AG08396 (cell line): Measurements from ENCODE around the gene SLC12A5.
A peak's percentile ranks its signal among the peaks of the same experiment; 100 is the strongest.
"Not testable (repeated sequence)": the region's sequence is repeated elsewhere in the genome, so short reads cannot be mapped to it uniquely, and the experiment has no call there.

Source experiments
- DNase-seq: peaks from one replicate; pipeline ENCODE4 v3.0.0; 2012; ENCODE audit warnings: low spot score, mixed read lengths

The SLC12A5 gene

GRCh38 chr20:46078954-46079353 is 49.9 kb downstream of the SLC12A5 start:
- DNase-seq = no peak

DNA sequence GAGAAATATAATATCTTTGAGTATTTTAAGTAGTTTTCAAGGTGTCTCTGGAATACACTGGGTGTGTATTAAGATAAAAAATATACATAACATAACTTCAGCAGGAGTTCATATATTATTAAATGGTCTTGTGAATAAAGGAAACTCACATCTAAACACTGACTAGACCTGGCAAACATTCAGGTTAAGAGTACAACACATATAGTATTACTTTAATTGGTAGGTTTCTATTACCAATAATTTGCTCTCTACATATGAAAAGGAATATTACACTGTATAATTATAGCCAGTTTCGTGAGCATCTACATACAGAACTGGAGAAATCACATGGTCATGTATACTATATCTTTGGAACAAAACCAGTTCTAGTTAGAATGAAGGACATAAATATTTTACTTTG is 52.1 kb downstream of the SLC12A5 start:
- no peak for DNase-seq

DNA sequence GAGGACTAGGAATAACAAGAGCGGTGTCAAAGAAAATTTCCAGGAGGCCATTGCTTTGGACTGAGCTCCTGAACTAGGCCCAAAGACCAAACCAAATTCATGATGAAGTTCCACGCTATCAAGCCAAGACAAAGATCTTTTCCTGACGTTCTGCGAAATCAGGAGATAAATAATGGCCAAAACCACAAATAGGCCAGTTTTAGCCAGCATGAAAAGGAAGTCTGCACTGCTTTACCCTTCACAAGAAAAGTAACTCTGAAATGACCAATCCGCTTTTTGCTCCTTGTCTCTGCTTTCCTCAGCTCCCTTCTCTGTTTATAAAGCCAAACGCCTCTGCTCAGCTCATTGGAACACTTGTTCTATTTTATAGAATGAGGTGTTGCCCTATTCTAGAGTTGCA is 54.1 kb downstream of the SLC12A5 start:
- DNase-seq = no peak

- DNase-seq = no peak
These were observed 54.6 kb downstream of the SLC12A5 start for GRCh38 chr20:46083531-46084061.

DNA sequence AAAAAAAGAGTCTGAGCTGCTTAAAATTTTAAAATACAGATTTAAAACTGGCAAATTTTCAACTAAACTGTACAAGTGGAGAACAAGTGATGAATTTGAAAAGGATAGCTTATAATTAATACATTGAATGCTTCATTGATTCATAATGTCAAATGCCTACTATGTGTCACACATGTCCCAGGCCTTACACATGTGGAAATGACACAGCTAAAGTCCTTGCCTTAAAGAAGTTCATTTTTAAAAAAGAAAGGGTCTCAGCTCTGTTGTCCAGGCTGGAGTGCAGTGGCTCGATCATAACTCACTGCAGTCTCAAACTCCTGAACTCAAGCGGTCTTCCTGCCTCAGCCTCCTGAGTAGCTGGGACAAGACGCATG is 55.8 kb downstream of the SLC12A5 start:
- DNase-seq = no peak

DNA sequence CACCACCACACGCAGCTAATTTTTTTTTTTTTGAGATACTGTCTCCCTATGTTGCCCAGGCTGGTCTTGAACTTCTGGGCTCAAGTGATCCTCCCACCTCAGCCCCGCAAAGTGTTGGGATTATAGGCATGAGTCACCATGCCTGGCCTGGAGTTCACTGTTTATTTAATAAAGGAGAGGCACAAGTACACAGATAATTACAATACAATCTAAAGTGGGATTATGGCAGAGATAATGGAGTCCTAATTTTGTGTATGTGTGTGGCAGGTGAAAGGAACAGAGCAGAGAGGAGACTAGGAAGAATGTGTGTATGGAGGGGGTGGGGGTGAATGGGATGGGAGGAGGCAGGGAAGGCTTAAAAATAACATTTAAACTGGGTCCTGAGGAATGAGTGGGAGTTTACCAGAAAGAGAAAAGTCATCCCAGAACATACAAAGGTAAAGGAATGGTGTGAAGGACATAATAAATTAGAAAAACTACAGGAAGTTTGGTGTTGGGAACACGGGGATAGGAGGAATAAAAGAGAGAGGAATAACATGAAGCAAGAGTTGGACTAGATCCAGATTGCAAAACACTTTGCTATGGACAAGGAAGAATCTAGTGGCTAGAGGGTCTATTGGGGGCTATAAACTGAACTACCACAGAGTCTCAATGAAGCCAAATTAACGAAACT is 56.3 kb downstream of the SLC12A5 start:
- DNase-seq = no peak

GRCh38 chr20:46087161-46087560 is 58.1 kb downstream of the SLC12A5 start:
- peak; percentile 23 for DNase-seq

DNA sequence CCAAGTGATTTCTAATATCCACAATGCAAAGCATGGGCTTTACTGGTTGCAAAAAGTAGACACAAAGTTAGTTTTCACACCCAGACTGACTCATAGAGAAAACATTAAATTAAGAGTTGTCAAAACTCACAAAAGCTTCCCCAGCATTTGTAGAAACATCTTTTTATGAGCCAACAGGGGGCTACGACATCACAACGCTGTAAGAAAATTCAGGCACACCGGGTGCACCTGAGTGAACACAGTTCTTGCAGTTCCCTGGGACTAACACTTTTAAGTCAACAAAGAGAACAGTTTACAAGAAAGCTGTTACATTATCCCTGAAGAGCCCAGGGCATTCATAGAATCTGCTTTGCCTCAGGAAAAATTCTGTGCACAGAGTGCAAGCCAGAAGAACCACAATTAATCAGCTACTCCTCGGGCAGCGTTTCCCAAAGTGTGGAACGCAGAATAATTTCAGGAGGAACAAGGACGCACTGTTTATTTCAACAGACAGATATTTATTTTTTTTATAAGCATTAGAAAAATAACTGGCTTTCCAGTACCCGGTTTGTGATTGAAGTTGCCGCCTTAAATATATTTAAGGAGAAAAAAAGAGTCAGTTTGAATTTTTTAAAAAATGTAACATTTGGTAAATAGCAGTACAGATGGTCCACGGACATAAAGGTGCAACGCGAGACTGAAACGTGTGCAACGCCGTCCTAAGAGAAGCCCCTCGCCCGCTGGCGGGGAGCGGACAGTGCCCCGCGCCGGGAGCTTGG is 59.6 kb downstream of the SLC12A5 start:
- DNase-seq = peak; percentile 16

DNA sequence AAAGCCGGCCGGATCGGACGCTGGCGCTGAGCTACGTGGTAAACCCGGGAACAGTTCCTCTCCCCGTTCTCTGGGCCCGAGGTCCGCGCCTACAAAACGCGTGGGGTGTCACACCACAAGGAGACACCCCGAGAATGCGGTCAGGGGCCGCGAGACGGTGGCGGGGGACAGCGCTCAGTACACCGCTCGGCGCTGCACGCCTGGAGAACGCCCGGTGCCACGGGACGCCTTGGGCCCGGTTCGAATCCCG is 60.1 kb downstream of the SLC12A5 start:
- no peak for DNase-seq

- DNase-seq = peak; percentile 98
These were observed 60.7 kb downstream of the SLC12A5 start, which contains the start of gene NCOA5 for GRCh38 chr20:46089417-46090388. Gene NCOA5, minus strand, starts transcription at chr20:46089962. Its CDS starts 10,538 bp downstream, at chr20:46079424.

GRCh38 chr20:46091622-46092535 is 62.9 kb downstream of the SLC12A5 start:
- not testable (repeated sequence) for DNase-seq

DNA sequence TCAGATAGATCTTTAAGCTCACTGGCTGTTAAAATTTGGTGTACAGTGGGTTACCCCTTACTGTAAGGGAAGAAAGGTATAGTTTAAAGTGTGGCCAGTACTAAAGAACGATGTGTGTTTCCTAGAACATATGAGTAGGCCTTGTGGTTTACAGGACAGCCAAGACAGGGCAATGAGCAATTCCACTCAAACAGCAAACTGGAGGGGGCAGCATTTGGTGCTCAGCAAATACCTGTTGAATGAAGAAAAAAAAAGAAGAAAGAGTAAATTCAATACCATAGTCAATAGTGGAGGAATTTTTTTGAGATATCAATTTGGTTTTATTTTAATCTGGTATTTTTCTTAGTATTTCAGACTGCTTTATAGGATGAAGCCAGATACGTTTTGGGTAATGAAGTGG is 64.5 kb downstream of the SLC12A5 start:
- no peak for DNase-seq

- no peak for DNase-seq
These were observed 70.7 kb downstream of the SLC12A5 start for GRCh38 chr20:46099491-46100287.

DNA sequence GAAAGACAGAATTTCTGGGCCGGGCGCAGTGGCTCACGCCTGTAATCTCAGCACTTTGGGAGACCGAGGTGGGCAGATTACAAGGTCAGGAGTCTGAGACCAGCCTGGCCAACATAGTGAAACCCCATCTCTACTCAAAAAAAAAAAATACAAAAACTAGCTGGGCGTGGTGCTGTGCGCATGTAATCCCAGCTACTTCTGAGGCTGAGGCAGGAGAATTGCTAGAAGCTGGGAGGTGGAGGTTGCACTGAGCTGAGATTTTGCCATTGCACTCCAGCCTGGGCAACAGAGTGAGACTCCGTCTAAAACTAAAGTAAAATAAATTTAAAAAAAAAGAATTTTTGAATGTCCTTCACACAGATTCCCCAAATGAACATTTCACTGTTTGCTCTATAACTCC is 71.4 kb downstream of the SLC12A5 start:
- not testable (repeated sequence) for DNase-seq

DNA sequence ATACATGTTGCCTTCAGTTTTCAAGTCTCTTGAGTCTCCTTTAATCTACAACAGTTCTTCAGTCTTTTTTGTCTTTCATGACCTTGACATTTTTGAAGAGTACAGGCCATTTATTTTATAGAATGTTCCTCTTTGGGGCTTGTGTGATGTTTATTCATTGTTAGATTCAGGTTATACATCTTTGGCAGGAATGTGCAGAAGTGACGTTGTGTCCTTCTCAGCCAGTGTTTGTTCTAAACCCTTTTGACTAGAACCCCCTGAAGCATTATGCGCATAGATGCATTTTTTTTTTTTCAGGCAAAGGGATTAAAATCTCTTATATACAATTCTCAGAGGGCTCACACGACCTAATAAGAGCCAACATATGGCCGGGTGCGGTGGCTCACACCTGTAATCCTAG is 72.0 kb downstream of the SLC12A5 start:
- DNase-seq = no peak

DNA sequence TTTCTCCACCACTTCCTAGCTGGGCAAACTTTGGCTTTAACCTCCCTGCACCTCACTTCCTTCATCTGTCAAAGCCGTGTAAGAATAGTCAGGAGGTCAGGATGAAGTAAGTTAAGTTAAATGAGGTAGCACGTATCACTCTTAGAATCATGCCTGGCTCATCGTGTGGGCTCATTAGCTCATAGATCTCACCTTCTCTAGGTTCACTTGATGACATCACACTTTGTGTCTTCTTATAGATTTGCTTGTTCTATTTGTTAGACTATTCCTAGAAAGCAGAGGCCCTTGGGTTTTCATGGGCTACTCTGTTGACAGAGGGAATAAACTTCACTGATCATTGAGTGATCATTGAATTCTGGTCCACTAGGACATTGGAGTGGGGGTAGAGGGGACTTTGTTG is 72.9 kb downstream of the SLC12A5 start:
- no peak for DNase-seq

DNA sequence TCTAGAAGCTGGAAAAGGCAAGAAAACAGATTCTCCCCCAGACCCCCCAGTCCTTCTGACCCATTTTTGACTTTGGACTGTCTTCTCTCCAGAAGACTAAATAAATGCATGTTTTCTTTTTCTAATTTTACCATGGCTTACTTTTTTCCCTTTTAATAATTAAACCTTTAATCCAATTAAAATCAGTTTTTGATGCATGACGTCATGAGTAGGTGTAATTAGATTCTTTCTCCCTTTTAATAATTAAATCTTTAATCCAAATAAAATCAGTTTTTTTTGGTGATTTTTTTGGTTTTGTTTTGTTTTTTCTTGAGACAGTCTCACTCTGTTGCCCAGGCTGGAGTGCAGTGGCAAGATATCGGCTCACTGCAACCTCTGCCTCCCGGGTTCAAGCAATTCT is 73.9 kb downstream of the SLC12A5 start:
- no peak for DNase-seq

GRCh38 chr20:46104262-46104661 is 75.2 kb downstream of the SLC12A5 start:
- no peak for DNase-seq

GRCh38 chr20:46107061-46107460 is 78.0 kb downstream of the SLC12A5 start:
- DNase-seq = no peak

DNA sequence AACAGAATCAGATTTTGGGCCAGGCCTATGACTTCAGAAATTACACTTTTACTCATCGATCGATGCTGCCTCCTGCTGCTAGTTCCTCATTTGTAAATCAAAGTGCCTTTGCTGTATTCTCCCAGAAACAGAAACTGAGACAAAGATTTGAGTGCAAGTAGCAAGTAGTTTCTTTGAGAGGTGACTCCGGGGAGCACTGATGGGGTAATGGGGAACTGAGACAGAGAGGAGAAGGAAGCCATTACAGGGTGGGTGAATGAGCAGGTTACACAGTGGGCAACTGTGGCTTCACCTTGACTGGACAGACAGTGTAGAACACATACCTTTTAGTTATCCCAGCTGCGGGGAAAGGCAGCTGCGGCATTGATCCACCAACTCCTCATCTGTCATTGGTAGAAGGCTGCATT is 79.4 kb downstream of the SLC12A5 start:
- DNase-seq = no peak

GRCh38 chr20:46108976-46109375 is 80.0 kb downstream of the SLC12A5 start:
- DNase-seq = no peak
